8988T (cell line): ENCODE data around the gene MS4A18.
A peak's percentile ranks its signal among the peaks of the same experiment; 100 is the strongest.

Experiments used
- DNase-seq: peaks from one replicate; pipeline ENCODE4 v3.0.0; 2011

The MS4A18 gene

DNA sequence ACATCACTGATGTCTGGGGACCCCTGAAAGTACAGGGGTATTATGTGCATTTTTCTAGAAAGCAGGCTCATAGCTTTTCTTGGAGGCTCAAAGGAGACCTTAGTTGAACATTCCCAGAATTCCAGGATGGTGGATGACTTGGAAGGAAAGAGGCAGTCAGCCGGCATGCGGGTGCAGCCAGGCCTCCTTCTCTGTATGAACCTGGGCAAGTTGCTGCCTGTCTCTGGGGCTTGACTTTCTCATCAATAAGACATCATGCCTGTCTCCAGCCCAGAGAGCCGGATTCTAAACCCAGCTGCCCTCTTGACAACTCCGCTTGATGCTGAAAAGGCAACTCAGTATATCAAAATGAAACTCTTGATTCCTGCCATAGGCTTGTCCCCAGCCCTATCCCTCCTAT, 44.8 kb downstream of the MS4A18 start:
- no peak for DNase-seq

DNA sequence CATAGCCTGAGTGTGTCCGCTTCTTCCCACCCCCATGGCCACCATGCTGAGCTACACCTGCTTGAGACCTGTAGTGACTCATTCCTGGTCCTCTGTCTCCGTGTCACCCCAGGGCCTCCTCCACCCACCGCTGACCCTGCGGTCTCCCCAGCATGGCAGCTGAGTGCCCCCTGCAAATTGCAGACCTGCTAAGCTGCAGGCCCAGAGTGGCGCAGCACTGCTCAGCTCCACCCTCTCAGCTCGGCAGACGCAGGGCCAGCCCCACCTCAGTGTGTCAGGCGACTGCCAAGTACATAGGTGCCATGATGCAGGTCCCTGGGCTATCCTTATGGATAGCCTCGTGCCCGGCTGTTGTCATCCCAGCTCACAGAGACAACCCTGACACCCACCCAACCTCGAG, 45.3 kb downstream of the MS4A18 start:
- DNase-seq, result no peak

DNA sequence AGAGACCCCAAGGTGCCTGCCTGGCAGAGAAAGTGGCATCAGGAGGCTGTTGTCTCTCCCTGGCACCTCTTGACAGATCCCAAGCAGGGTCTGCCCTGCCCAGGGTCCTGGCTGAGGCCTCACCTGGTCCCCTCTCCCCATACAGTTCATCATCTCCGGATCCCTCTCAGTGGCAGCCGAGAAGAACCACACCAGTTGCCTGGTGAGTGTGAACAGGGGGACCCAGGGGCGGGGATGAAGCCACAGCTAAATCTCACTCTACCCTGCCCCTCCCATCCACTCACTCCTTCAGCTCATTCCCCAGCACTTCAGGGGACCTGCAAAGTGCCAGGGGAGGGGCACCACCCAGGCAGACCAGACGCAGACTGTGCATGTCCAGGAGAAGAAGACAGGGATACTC, 46.6 kb downstream of the MS4A18 start:
- no peak for DNase-seq

DNA sequence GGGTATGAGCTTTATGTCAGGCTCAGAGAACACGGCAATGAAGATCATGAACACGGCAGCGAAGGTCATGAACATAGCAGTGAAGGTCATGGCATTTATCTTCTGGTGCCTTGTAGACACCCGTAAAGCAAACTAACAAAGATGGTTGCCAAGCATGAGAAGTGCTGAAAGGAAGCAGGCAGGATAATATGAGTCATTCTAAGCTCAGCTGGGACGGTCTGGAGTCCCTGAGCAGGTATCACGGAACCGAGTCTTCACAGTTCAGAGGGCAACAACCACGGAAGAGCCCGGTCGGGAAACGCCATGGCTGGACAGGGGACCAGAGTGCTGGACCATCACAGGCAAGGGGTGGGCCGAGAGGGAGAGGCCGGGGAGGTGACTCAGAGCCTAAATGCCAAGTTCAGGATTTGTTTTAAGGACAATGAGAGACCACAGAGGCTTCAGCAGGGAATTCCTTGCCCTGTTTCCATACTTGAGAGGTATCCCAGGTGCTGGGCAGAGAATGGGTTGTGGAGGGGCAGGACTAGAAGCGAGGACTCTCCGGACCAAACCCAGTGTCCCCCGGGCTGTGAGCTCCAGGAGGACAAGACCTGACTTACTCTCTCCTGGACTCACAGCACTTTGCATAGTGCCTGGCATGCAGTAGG, 47.5 kb downstream of the MS4A18 start:
- DNase-seq, result no peak

DNA sequence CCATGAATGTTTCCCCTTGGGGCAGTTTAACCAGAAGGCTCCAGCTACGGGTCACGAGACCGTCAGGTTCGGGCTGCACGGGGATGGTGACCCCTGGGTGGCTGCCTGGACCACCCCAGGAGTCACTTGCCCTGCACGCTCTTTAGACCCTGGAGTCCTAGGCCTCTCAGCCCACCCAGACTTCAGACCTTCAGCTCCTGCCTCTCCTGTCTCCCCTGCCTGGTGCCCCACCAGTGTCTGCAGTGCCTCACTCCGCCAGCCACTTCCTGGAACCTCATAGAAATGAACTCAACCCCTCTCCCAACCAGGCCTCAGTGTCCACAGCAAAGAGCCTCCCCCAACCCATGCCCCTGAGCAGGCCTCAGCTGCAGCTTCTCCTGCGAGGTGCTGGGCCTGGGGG, 48.1 kb downstream of the MS4A18 start:
- DNase-seq, result no peak

DNA sequence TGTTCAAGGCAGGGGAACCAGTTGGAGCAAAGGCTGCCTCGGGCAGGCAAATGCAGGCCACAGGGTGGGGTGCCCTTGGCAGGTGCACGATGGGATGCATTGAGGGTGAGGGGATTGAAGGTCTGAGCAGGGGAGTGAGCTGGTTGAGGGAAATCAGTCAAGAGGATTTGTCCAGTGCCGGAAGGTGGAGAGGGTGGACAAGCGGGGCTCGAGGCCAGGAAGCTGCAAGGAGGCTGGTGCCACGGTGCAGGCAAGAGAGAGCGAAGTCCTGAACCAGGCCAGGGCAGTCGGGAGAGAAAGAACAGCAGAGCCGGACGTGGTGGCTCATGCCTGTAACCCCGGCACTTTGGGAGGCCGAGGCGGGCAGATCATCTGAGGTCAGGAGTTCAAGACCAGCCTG, 50.2 kb downstream of the MS4A18 start:
- DNase-seq, result no peak

DNA sequence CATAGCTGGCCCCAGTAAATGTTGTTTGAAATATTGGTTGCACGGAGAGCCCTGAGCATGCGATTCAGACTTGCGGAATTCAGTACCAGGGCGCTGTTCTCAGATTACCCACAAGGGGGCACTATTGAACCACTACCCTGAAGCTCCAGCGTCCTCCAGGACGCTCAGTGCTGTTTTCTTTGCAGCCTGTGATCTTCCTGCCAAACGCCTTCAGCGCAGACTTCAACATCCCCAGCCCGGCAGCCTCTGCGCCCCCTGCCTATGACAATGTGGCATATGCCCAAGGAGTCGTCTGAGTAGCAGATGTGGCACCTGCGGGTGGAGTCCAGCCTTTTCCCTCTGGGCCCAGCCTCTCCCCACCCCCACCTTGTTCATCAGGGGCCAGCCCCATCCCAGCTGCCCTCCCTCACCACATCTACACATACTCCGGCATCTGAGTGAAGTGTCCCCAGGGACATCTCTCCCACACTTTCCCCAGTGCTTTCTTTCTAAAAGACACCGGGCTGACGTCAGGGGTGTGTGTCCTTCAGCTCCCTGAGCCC, 51.0 kb downstream of the MS4A18 start:
- DNase-seq, result peak; percentile 94

DNA sequence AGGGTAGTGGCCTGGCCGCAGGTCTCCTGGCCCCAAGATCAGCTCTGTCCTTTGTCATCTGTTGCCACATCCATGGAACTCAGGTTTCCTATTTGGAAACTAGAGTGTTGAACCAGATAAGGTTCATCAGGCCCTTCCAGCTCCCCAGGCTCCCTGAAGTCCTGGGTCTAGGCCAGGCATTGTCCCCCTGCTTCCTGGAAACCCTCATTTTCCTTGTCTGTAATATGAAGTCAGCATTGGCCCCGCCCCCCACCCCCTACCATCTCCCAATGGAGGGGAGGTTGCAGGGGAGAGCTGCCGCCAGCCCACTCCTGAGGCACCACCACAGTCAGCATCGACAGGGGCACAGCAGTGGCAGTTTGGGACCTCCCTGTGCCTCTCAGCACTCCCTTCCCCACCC, 51.6 kb downstream of the MS4A18 start:
- DNase-seq, result no peak

DNA sequence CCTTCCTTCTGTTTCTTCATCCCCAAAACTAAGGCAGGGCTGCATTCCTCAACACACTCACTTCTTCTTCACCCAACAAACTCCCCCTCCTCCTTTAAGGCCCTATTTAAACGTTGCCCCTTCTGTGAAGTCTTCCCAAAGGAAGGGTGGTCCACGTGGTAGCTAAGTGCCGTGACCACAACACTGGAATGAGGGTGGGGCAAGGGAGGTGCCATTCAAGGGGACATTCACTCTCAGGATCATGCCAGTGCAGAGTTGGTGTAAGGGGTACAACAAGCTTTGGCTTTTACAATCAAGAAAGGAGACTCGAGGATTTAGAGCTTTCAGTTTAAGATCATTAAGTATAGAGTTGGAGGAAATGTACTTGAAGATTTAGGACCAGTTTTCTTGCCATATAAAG, 52.6 kb downstream of the MS4A18 start:
- no peak for DNase-seq

DNA sequence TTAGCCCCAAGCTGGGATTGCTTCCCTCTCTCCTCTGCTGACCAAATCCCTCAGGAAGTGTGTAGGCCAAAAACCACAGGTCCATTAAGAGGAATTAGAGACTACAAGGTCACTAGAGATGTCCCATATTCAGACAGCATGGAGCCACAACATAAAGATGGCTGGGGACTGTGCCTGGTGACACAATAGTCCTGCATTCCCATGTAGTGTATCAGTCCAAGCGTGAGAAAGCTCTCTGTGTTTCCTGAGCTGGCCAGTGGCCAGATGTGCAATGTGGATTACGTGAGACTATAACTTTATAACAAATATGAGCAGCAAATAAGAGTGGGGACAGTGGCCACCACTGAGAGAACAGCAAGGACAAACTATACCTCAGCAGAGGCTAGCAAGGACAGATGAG, 53.1 kb downstream of the MS4A18 start:
- DNase-seq, result no peak

DNA sequence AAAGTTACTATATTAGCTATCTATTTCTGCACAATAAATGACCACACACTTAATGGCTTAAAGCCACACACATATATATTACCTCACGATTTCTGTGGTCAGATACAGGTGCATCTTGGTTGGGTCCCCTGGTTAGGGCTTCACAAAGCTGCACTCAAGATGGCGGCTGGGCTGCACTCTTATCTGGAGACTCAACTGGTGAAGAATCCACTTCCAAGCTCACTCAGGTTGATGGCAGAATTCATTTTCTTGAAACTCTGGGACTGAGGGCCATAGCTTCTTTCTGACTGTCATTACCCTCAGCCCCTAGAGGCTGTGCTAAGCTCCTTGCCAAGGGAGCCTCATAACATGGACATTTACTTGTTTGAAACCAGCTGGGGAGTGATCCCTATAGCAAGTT, 55.5 kb downstream of the MS4A18 start:
- DNase-seq, result no peak

DNA sequence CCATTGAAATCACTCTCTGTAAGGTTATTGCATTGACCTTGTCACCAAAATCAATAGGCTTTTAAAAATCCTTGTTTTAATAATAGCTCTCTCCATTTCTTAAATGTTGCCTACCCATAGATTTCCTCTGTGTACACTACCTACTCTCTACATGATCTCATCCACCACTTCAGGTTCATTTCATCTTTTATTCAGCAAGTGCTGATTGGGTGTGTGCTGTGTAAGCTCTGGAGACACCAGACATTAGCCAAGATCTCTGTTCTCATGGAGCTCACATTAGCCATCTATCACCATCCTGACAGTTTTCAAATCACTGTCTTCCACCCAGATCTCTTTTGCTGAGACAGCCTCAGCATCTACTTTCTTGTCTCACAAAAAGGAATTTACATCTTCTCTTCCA, 56.3 kb downstream of the MS4A18 start:
- DNase-seq, result no peak

DNA sequence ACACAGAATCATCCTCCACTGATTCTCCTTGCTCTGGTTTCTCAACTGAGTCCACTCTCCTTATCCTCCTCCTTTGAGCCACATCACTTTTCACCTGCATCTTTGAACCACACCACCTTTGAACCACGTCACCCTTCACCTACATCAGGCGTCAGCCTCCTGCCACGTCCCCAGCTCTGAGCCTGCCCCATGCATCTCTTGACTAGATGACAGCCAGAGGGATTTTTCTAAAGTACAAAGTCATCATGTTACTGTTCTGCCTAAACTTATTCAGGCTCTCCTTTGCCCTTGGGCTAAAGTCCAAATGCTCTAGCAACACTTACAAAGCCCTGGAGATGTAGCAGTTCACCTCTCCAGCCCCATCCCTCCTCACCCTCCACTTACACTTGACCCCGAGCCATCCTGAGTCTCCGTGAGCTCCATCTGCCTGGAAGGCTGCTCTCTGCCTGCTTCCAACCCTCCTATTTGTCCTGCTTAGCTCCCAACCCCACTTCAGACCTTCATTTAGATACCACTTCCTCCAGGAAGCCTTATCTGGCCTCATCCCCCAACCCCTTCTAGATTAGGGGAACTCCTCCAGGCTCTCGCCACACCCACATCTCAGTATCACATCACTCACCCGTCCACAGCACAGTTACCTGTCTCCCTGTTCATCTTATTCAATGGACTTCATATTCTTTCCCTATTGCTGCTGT, 56.9 kb downstream of the MS4A18 start:
- no peak for DNase-seq

DNA sequence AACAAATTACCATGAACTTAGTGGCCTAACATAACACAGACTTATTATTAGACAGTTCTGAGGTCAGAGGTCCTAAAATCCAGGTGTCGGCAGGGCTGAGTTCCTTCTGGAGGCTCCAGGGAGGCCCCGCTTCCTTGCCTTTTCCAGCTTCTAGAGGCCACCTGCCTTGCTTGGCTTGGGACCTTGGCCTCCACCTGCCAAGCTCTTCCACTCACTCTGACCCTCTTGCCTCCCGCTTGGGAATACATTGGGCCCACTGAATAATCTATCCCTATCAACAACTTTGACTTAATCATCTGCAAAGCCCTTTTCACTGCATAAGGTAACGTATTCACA, 57.4 kb downstream of the MS4A18 start:
- DNase-seq, result no peak

DNA sequence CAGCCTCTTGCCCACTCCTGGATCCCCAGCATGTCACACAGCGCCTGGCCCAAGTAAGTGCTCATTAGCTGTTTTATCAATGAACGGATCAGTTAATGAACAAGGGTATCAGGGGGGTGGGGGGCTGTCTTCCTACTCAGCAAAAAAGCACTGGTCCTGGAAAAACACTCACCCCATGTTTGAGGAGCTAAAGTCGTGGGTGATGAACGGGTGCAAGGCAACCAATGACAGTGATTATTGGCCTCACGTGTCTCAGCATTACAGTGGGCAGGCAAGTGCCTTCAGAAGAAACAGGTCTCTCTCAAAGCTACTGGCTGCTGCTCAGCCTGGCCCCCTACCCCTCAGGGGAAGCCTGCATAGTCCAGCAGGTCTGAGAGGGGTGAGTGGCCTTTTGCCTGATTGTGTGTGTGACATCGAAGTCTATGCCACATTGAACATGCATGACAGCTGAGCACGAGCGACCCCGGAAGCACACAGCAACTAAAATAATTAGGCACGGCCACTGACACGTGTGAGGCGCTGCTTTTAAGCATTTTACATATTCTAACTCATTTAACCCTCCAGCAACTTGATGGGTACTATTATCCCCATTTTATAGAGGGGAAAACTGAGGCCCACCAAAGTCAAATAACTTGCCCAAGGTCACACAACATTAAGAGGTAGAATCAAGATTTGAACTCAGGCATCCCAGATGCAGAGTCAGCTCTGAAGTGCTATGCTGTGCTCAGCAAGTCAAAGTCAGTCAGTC, 58.0 kb downstream of the MS4A18 start:
- no peak for DNase-seq

DNA sequence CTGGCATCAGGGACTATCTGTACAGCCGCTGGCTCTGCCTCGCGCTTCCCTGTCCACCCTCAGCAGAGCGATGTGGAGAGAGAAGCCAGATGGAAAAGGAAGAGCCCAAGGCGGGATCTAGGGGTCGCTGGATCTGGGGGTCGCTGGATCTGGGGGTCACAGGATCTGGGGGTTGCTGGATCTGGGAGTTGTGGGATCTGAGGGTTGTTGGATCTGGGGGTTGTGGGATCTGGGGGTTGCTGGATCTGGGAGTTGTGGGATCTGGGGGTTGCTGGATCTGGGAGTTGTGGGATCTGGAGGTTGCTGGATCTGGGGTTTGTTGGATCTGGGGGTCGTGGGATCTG, 58.6 kb downstream of the MS4A18 start:
- no peak for DNase-seq

DNA sequence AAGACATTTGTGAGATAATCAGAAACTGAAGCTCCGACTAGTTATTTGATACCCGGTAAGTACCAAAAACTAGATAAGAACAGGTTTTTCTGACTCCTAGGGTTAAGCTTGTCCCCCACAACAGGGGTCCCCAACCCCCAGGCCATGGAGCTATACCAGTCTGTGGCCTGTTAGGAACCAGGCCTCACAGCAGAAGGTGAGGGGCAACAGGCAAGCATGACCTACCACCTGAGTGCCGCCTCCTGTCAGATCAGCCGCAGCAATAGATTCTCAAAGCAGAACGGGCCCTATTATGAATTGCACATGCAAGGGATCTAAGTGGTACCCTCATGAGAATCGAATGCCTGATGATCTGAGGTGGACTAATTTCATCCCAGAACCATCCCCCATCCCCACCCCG, 59.4 kb downstream of the MS4A18 start:
- DNase-seq, result no peak

DNA sequence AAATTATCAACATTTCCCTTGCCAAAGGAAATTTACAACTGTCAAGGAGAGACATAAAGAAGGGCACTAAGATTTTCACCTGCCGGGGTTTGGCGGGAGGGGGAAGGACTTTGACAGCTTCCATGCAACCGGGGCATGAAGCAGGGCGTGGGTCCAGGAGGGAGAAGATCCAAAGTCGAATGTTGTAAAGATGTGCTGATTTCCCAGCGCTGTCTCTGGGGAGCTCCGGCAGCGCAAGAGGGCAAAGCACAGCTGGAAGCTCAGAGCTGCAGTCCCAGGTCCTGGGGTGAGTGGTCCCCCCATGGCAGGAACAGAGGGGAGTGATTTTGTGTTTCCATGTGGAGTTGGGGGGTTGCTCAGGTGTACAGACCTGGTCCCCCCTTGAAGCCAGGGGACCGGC, 60.6 kb downstream of the MS4A18 start, which contains the start of gene MS4A10:
Gene MS4A10 (plus strand): TSS at position 198 of the 400 bp plus-strand sequence. CDS start 5,003 bp downstream, outside the sequence.
- DNase-seq, result no peak

DNA sequence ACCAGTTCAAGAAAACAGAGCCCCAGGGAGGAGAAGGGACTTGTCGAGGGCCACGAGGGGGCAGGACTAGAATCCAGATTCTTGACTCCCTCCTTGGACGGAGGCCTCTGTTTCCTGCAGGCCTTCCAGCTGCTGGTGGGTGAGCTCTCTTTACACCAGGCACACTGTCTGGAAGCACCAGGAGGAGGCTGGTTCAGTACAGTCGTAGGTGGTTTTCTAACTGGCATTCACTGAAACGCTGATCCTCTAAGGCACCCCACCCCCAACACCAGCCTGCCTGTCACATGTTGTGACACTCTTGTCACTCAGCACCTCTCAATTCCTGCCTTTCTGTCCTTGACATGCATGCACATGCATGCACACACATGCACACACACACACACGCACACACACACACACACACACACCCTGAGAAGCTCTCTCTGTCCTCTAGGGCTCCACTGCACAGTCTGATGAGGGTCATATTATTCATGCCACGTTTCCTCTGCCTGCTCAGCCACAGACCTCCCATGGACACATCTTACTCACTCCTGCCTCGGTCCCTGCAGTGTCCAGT, 61.4 kb downstream of the MS4A18 start:
- no peak for DNase-seq

DNA sequence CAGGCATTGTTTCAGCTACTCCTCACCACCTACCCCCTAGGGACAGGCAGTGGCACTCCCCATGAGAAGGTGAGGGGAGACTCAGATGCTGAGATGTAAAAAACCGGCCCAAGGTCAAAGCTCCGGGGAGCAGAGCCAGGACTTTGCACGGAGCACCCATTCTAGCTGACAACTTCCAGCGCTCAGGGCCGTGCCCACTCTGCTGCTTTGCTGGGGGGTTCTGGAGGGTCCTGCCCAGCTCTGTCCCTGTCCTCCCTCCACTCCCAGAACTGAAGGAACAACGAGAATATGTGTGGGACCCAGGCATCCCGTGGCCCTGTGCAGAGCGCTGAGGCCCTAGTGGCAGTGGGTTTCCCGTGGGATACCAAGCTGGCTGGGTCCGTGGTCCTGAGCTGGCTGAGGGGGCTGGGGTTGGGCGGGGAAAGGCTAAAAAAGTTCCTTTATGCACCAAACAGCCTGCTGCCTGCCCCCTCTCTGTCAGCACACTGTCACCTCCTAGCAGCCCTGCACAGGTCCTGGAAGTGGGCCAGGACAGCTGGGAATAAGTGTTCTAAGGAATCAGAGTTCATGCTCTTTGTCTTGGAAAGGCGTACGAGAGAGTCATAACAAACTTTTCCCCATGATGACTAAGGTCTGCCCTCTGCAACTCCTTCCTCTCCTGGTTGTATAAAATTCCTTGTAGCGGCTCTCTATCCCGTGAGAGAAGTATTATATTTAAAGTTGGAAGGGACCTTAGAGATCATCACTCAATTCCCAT, 62.5 kb downstream of the MS4A18 start:
- no peak for DNase-seq

DNA sequence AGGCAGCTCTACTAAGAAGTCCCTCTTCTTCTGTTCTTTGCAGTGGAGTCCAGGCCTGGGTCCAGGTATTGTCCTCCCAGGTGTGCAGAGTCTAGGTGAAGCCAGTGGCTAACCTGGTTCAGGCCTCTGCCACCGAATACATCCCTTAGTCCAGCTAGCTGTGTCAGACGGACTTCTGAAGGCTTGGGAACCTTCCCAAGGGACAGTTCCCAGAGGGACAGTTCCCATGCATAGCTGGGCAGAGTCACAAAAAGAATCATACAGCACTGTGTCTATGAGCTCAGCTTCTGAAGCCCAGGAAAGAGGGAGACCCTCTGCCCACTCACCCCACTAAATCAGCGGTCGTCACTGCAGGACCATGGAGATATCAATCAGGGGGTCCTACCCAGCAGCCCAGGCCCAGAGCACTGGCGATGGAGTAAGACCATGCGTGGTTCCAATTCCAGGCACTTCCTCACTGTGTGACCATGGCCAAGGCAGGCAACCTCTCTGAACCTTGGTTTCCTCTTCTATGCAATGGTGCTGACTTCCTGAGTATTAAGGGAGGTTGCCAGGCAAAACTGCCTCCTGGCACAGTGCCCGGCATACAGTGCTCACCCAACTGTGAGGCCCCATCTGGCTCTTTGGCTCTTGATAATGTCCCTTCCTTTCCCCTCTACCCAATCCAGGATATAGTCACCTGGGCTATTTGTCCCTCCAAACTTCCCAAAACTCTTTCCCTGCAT, 64.0 kb downstream of the MS4A18 start:
- DNase-seq, result no peak

DNA sequence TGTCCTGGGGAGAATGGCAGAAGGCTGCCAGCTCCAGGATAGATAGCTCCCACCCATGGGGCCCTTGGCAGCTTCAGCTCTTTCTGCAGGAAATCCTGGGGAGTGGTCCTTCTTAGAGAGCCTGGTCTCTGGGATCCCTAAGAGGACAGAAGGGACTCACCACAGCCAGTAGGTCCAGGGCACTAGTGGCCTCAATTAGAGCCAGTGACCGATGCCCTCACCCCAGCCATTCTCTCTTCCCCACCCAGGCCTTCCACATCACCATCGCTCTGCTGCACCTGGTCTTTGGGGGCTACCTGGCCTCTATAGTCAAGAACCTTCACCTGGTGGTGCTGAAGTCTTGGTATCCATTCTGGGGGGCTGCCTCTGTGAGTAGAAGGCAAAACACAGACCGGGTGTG, 66.2 kb downstream of the MS4A18 start:
- no peak for DNase-seq
